IMR-90 (cell line): Measurements from ENCODE around the gene HAUS3.

Experiments used
- CTCF ChIP-seq: conservative IDR thresholded peaks from 2 replicates; pipeline ENCODE4 v1.5.1; 2012; ENCODE audit warnings: mild to moderate bottlenecking, low read depth, low read length, improper control_type of control experiment
- ELK1 ChIP-seq: fragments of 150-350 bp; IDR thresholded peaks from 2 replicates; pipeline ENCODE4 v1.6.1; 2016; ENCODE audit warnings: low read depth, mild to moderate bottlenecking, low read length, moderate library complexity, borderline replicate concordance
- FOS ChIP-seq: fragments of 150-350 bp; IDR thresholded peaks from 2 replicates; pipeline ENCODE4 v1.6.1; 2016; ENCODE audit warnings: low read depth, low read length
- POLR2A ChIP-seq: IDR thresholded peaks from 2 replicates; pipeline ENCODE4 v1.6.1; 2012; ENCODE audit warnings: mild to moderate bottlenecking, low read depth, low read length
- RCOR1 ChIP-seq: IDR thresholded peaks from 2 replicates; pipeline ENCODE4 v1.6.1; 2012; ENCODE audit warnings: mild to moderate bottlenecking, low read length, improper control_type of control experiment; ENCODE audit not compliant: insufficient replicate concordance

- TF ChIP-seq CTCF (no peak), RCOR1 (no peak), ELK1 (no peak), FOS (no peak), POLR2A (no peak)
Observed at GRCh38 chr4:2257361-2258081, 15.6 kb upstream of the HAUS3 start.
